Activated naive CD4-positive, alpha-beta T cell treated with anti-CD3 and anti-CD28 coated beads, Interleukin-2, amount 50 U/mL, for 72 hours (primary cell): ENCODE results near the gene DDRGK1. TPM values are rescaled to one million over a fixed set of nuclear protein-coding genes. Genes with fewer than 3 reads are reported as not detected.
"Not testable (repeated sequence)": the region's sequence is repeated elsewhere in the genome, so short reads cannot be mapped to it uniquely, and the experiment has no call there.

Experiments
- ATAC-seq, 2 donors: fragments of 150-1000 bp; cut with Tn5 transposase; 2 replicates each; pipeline ENCODE4 v1.10.0; 2021; ENCODE audit warnings: mild to moderate bottlenecking in 2 of 2, moderate library complexity in 2 of 2
- DNase-seq, 2 donors: peaks; one replicate each; pipeline ENCODE4 v3.0.0; 2021 to 2022; ENCODE audit warnings: low spot score in 2 of 2
- H3K27ac Mint-ChIP-seq, 2 donors: one replicate each; pipeline ENCODE4 v1.8.0; 2022; ENCODE audit warnings: mild to moderate bottlenecking in 2 of 2, mixed read lengths in 2 of 2
- H3K36me3 Mint-ChIP-seq, 2 donors: one replicate each; pipeline ENCODE4 v1.8.0; 2022; ENCODE audit warnings: mixed read lengths in 2 of 2
- H3K9me3 Mint-ChIP-seq, 2 donors: one replicate each; pipeline ENCODE4 v1.8.0; 2022; ENCODE audit warnings: mixed read lengths in 2 of 2
- total RNA-seq, 2 donors: library from RNA; stranded (reverse); gene quantifications; one replicate each; pipeline ENCODE4 v1.2.3, GENCODE V29; 2022

The DDRGK1 gene
- total RNA-seq, 2 donors from 2014 or later: 66.4 to 128 TPM

DNA sequence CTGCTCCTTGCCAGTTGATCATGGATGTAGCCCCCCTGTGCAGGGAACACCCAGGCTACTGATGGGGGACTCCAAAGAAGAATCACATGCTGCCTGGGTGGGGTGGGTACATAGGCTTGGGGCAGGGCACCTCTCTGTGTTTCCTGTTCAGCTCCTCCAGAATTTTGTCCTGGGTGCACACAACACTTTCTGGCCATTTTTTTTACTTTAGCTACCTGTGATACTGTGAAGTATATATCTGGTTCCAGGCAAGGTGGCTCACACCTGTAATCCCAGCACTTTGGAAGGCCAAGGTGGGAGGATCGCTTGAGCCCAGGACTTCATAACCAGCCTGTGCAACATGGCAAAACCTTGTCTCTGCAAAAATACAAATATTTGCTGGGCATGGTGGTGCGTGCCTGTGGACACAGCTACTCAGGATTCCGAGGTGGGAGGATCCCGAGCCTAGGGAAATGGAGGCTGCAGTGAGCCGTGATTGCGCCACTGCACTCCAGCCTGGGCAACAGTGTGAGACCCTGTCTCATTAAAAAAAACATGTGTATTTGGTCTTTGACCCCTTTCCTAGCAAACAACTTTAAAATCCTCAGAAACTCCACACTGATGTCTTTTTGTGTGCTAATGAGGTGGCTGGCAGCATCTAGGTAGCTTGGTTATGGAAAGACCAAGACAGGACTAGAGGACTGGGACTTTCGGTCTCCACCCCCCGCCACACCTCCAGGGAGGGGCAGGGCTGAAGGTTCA is 20.4 kb upstream of the DDRGK1 start:
- peaks cover 0 to 6% of the 10 kb centered on the region in 2 donors for H3K36me3 Mint-ChIP-seq
- H3K27ac Mint-ChIP-seq: no peak overlapping the region
- DNase-seq (no peak), ATAC-seq (no peak)
- no peaks in the 10 kb centered on the region for H3K9me3 Mint-ChIP-seq

- no peak for DNase-seq
Measured at GRCh38 chr20:3223994-3224680, 19.7 kb upstream of the DDRGK1 start.

GRCh38 chr20:3223651-3223993 is 19.1 kb upstream of the DDRGK1 start:
- DNase-seq (no peak), ATAC-seq (no peak)
- peaks cover 0 to 6% of the 10 kb centered on the region in 2 donors for H3K36me3 Mint-ChIP-seq

More at GRCh38 chr20:3223994-3224680, 19.7 kb upstream of the DDRGK1 start:
- H3K36me3 Mint-ChIP-seq: peaks cover 0 to 6% of the 10 kb centered on the region in 2 donors
- no peak for ATAC-seq
- H3K9me3 Mint-ChIP-seq: no peaks in the 10 kb centered on the region
- no peak overlapping the region for H3K27ac Mint-ChIP-seq

DNA sequence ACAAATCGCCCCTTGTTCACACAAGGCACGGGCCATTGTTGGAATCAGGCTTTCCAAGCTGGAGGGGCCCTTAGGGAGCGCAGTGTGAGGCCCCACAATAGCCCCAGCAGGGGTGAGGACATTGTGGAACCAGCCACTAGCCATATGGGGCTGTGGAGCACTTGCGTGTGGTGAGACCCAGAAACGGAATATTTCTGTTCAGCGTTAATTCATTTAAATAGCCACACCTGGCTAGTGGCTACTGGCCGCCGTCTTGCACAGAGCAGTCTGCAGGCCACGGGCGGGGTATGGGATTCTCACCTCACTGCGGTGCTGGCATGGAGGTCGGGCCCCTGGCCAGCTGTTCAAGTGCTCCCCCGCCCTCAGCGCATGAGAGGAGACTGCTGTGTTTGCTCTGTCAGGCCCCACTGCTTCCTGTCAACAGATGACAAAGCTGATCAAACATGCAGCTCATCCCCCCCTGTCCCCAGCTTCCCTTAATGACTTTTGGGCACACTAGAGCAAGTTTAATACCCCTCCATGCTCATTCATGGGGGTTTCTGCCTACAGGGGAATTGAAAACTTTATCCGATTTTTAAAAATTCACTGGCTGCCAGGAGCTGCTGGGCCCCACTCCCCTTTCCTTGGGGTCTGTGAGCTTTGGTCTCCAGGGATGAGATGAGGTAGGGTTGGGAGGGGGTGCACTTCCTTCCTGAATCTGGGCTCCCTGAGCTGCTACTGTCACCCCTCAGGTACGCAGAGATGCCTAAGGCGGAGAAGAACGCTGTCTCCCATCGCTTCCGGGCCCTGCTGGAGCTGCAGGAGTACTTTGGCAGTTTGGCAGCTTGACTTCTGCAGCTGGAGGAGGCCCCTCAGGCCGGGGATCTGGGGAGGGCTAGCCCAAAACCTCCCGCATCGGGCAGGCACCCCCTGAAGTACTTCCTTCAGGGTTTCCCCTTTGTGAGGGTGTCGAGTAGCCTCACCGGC is 18.4 kb upstream of the DDRGK1 start:
- Mint-ChIP-seq H3K9me3 (no peaks in the 10 kb centered on the region), H3K36me3 (peaks cover 0 to 6% of the 10 kb centered on the region in 2 donors), H3K27ac (peak overlapping the region; percentile 72 to 82)
- ATAC-seq (peak; percentile 38 to 67), DNase-seq (no peak)

More at GRCh38 chr20:3223651-3223993, 19.1 kb upstream of the DDRGK1 start:
- Mint-ChIP-seq H3K27ac (peak overlapping the region; percentile 72 to 82), H3K9me3 (no peaks in the 10 kb centered on the region)

DNA sequence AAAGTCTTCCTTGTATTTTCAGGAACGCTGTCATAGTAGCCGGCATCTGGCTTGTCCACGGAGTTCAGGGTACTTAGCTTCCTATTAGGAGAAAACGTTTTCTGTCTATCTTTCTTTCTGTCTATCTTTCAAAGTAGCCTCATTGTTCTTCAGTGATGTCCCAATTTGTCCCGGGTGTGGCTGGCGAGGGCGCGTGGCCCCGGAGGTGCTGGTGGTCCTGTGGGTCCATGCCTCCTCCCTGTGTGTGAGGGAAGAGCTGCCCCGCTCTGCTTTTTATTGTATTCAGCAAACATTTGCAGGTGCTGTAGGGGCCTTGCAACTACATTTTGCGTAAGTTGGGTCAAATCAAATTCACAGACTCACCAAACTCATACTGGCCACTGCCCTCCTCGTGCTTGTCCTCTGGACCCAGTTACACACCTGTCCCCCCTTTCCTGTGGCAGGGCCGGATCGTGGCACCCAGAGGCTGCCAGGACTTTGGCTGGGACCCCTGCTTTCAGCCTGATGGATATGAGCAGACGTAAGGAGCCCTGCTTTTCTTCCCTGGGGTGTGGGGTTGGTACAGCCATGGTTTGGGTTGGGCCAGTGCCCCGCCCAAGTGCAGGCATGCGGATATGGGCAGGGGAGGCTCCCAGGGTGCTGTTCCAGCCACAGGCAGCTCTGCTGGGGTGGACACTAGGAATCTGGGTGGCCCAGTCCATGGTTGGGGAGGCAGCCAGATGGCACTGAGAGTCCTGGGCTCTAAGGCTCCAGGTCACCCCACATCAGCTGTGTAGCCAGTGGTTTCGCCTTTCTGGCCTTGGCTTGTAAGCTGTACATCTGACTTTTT is 17.1 kb upstream of the DDRGK1 start:
- no peak for ATAC-seq
- Mint-ChIP-seq H3K27ac (no peak overlapping the region), H3K36me3 (peaks cover 0 to 6% of the 10 kb centered on the region in 2 donors), H3K9me3 (no peaks in the 10 kb centered on the region)
- DNase-seq: no peak

- H3K9me3 Mint-ChIP-seq: no peaks in the 10 kb centered on the region
- peaks cover 6% of the 10 kb centered on the region in 2 donors for H3K36me3 Mint-ChIP-seq
- DNase-seq (peak in 1 of 2 donors; percentile 89), ATAC-seq (peak; percentile 86 to 92)
- no peak overlapping the region for H3K27ac Mint-ChIP-seq
Measured at GRCh38 chr20:3218307-3218988, 14.0 kb upstream of the DDRGK1 start.

DNA sequence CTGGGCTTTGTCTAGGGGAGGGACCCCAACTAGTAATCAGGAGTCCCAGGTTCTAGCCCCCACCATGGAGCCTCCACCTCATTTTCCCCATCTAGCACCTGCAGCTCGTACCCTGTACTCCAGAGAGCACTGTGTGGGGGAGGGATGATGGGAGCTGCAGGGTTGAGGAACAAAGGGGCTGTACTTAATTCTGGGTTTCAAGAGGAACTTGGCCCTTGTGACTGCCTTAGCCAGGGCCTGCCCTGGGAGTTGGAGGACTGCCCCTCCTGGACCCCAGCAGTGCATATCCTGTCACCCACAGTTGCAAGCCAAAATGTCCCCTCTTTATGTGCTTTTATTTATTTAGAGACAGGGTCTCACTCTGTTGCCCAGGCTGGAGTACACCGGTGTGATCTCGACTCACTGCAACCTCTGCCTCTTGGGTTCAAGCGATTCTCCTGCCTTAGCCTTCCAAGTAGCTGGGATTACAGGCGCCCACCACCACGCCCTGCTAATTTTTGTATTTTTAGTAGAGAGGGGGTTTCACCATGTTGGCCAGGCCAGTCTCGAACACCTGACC is 11.0 kb upstream of the DDRGK1 start:
- not testable (repeated sequence) for H3K27ac Mint-ChIP-seq, H3K36me3 Mint-ChIP-seq, DNase-seq, ATAC-seq, H3K9me3 Mint-ChIP-seq

DNA sequence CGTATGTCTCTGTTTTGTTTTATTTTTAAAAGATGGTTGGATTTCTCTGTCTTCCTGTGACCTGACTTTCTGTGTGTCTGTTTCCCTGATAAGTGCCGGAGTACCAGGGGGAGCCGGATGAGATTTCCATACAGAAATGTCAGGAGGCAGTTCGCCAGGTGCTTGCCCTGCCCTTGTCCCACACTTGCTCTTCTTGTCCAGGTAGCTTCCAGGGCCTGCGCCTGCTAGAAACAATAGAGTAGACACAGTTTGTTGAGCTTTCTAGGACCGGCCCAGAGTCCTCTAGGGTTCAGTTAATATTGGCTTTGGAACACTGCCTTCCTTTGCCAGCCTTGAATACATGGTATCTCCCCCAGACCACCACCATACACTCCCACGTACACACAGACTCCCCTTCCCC is 8.7 kb upstream of the DDRGK1 start:
- Mint-ChIP-seq H3K36me3 (peaks cover 16 to 28% of the 10 kb centered on the region in 2 donors), H3K27ac (no peak overlapping the region), H3K9me3 (no peaks in the 10 kb centered on the region)
- no peak for DNase-seq
- no peak for ATAC-seq

DNA sequence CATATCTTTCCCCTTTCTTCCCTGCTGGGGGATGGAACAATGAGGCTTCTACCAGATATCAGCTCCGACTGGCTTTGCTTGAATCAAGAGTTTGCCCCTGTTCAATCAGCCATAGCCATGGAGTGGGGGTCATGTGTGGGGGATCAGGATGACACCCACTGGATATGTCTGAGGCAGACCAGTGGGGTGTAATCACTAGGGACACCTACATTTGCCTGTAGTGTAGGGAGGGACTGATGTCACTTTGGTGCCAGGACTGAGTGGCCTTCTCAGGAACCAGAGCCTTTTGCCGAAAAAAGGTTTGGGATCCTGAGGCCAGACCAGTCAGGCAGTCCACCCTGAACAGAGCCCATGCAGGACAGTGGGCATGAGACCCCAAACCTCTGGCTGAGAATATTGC is 5.9 kb upstream of the DDRGK1 start:
- H3K9me3 Mint-ChIP-seq: no peaks in the 10 kb centered on the region
- DNase-seq: no peak
- no peak for ATAC-seq
- peak overlapping the region; percentile 98 to 100 for H3K27ac Mint-ChIP-seq
- H3K36me3 Mint-ChIP-seq: peaks cover 16 to 28% of the 10 kb centered on the region in 2 donors

GRCh38 chr20:3209946-3210317 is 5.5 kb upstream of the DDRGK1 start:
- Mint-ChIP-seq H3K36me3 (peaks cover 16 to 28% of the 10 kb centered on the region in 2 donors), H3K9me3 (no peaks in the 10 kb centered on the region), H3K27ac (peak overlapping the region; percentile 98 to 100)
- no peak for DNase-seq
- ATAC-seq: peak; percentile 39 to 58

GRCh38 chr20:3209257-3209945 is 4.9 kb upstream of the DDRGK1 start, which contains the start of gene ITPA:
TSS of gene ITPA (plus strand) at chr20:3209498. CDS start at chr20:3209552, 54 bp downstream.
- peaks cover 16 to 28% of the 10 kb centered on the region in 2 donors for H3K36me3 Mint-ChIP-seq
- peak; percentile 65 for ATAC-seq
- no peaks in the 10 kb centered on the region for H3K9me3 Mint-ChIP-seq
- peak within 1 kb of the TSS; percentile 98 to 100 for H3K27ac Mint-ChIP-seq
- peak; percentile 68 to 69 for DNase-seq

DNA sequence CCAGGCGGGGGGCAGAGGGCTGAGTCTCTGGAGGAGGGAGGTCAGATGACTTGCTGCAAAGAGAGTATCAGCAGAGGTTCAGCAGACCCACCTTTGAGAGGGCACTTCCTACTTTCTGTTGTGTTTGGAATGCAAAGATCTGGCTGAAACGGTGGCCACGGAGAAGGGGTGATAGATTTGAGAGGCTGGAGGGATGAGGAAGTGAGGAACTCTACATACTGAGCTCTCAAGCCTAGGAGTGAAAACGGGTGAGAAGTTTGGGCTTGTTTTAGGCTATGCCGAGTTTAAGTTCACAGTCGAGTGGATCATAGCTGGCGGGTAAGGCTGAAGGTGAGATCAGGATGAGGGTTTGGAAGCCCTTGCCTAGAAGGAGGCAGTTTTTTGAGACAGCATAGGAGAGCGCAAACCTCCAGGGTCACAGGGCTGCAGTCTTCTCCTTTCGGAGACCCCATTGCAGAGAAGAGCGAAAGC is 4.3 kb upstream of the DDRGK1 start:
- Mint-ChIP-seq H3K9me3 (no peaks in the 10 kb centered on the region), H3K27ac (peak overlapping the region; percentile 97 to 98), H3K36me3 (peaks cover 19 to 32% of the 10 kb centered on the region in 2 donors)
- ATAC-seq: no peak
- no peak for DNase-seq

DNA sequence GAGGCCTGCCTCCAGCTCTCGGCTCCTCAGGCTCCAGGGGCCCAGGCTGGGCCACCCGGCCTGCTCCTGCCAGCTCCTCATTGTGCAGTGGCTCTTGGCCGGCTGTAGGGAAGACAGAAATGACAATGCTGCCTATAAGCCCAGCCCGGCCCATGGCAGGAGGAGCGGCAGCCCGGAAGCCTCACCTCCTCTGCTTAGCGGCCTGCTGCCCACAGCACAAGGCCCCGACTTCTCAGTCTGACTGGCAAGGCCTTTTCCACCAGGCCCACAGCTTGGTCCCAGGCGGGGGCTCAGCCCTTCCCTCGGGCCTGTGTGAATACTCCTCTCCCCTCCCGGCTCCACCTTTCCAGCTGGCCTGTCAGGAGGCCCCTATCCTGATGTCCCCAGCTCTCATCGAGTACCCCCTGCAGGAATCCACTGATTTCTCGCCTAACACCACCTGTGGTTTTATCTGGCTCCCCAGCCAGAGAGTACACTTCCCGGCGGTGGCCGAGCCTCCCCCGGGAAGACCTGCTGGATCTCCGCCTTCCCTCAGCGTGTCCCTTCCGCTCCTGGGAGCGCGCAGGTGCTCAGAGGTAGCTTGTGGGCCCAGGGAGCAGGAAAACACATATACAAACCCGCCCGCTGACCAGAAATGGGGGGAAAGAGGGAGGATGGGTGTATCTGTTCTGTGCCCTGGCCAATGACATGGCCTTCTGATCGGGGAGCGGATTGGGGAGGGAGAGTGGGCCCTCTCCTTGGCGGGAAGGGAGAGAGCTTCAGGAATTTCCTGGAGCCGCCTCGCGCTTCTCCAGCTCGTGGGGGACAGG is 963 bp downstream of the DDRGK1 start:
- Mint-ChIP-seq H3K36me3 (peaks cover 18 to 21% of the 10 kb centered on the region in 2 donors), H3K27ac (peak overlapping the region; percentile 96 to 98), H3K9me3 (no peaks in the 10 kb centered on the region)
- peak in 1 of 2 donors; percentile 39 for DNase-seq
- ATAC-seq: peak; percentile 25 to 39

DNA sequence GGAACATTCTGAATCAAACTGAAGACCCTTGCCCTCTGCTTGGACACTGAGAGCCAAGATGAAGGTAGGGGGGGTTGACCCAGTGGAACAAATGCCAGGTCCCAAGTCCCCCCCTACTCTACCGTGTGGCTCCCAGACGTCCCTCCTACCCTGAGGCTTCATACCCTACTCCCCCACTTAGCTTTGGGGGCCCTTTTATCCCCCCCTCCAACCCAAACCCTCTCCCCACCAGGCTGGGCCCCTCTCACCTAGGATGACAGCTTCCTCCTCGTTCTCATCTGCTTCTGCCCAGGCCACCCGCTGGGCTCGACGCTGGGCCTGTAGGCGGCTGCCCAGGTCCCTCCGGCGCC is 1.5 kb downstream of the DDRGK1 start:
- H3K9me3 Mint-ChIP-seq: no peaks in the 10 kb centered on the region
- ATAC-seq: no peak
- H3K27ac Mint-ChIP-seq: peak overlapping the region; percentile 96 to 98
- H3K36me3 Mint-ChIP-seq: peaks cover 17 to 21% of the 10 kb centered on the region in 2 donors
- DNase-seq: no peak
